HepG2 (cell line): ENCODE data around the gene HPS1. TPM values are rescaled to one million over a fixed set of nuclear protein-coding genes. Genes with fewer than 3 reads are reported as not detected.
A peak's percentile ranks its signal among the peaks of the same experiment; 100 is the strongest.

Experiments used
- ATAC-seq: fragments of 200-7000 bp; cut with Tn5 transposase; 3 replicates; pipeline ENCODE4 v1.9.1; 2020; ENCODE audit warnings: mild to moderate bottlenecking, moderate library complexity
- BruUV-seq: library from RNA; stranded (reverse); fragments of 400-500 nt; replicated peaks from 2 replicates; lab custom pipeline; 2021; lab: Mats Ljungman, UMichigan
- CTCF ChIA-PET: fragments of 300-600 bp; formaldehyde crosslinking; extraction: SDS; loops from one replicate; lab custom pipeline; 2021; ENCODE audit warnings: low total read pairs, inconsistent platforms, low intra/inter-chr PET ratio; lab: Yijun Ruan, JAX
- POLR2A ChIA-PET: fragments of 350-600 bp; sonication (Branson Sonifier 250); formaldehyde crosslinking; loops from one replicate; lab custom pipeline; 2020; ENCODE audit warnings: antibody characterized with exemption, inconsistent platforms; lab: Yijun Ruan, JAX
- DNase-seq: peaks from one replicate; pipeline ENCODE4 v3.0.0-alpha.2; 2015; ENCODE audit warnings: low spot score
- FAIRE-seq: peaks from 3 replicates; lab custom pipeline; 2011; peaks lifted over from hg19 to GRCh38; lab: Jason Lieb, UNC
- H2AFZ ChIP-seq: one replicate; pipeline ENCODE4 v1.6.1; 2011; ENCODE audit warnings: low read length, inconsistent platforms
- H3K27ac ChIP-seq: fragments of 300-600 bp; 3 replicates; pipeline ENCODE4 v1.8.0; 2011; ENCODE audit warnings: mixed run types, mild to moderate bottlenecking, mixed read lengths, low read length, inconsistent platforms; ENCODE audit not compliant: insufficient read depth; ENCODE audit errors: extremely low read length
- H3K27me3 ChIP-seq, 2 experiments: fragments of 200-600 bp in 1 of 2; 2 replicates in 1 of 2; 3 replicates in 1 of 2; pipeline versions ENCODE4 v1.6.0 to v1.8.0; 2011; ENCODE audit warnings: low read length in 2 of 2, mild to moderate bottlenecking in 2 of 2, moderate library complexity in 2 of 2, inconsistent platforms in 1 of 2; ENCODE audit not compliant: insufficient read depth in 2 of 2, control insufficient read depth in 1 of 2
- H3K36me3 ChIP-seq, 2 experiments: fragments of 200-600 bp in 1 of 2; replicated peaks in 1 of 2; 2 replicates in 1 of 2; 3 replicates in 1 of 2; pipeline versions ENCODE4 v1.5.1 to v1.8.0; 2011; ENCODE audit warnings: low read length in 2 of 2, inconsistent platforms in 1 of 2; ENCODE audit not compliant: insufficient read depth in 2 of 2, control insufficient read depth in 1 of 2
- H3K4me1 ChIP-seq: 2 replicates; pipeline ENCODE4 v1.5.1; 2012; ENCODE audit warnings: low read length, inconsistent platforms; ENCODE audit not compliant: insufficient read depth
- H3K4me2 ChIP-seq: 2 replicates; pipeline ENCODE4 v1.6.0; 2011; ENCODE audit warnings: low read depth, low read length, inconsistent platforms
- H3K4me3 ChIP-seq, 3 experiments: fragments of 200-600 bp in 1 of 3; sonication (generic), shearing (Covaris generic) in 1 of 3; replicated peaks in 1 of 3; 2 replicates each; pipeline ENCODE4 v1.5.1; 2011 to 2016; ENCODE audit warnings: low read length in 3 of 3, inconsistent platforms in 2 of 3, low read depth in 2 of 3, mild to moderate bottlenecking in 2 of 3, control low read depth in 1 of 3, mixed read lengths in 1 of 3; ENCODE audit not compliant: insufficient read depth in 1 of 3
- H3K79me2 ChIP-seq: one replicate; pipeline ENCODE4 v1.6.1; 2011; ENCODE audit warnings: low read length, inconsistent platforms; ENCODE audit not compliant: insufficient read depth
- H3K9ac ChIP-seq: 2 replicates; pipeline ENCODE4 v1.6.0; 2011; ENCODE audit warnings: mild to moderate bottlenecking, low read depth, low read length, inconsistent platforms; ENCODE audit not compliant: insufficient read depth
- H3K9me3 ChIP-seq: 2 replicates; pipeline ENCODE4 v1.5.1; 2012; ENCODE audit warnings: mild to moderate bottlenecking, low read length
- H4K20me1 ChIP-seq: 2 replicates; pipeline ENCODE4 v1.6.0; 2011; ENCODE audit warnings: inconsistent platforms, mild to moderate bottlenecking, low read length, moderate library complexity; ENCODE audit not compliant: insufficient read depth
- ATF7-NPFF ChIP-seq: sonication (generic); formaldehyde crosslinking; IDR thresholded peaks from 2 replicates; pipeline ENCODE4 v1.8.1; 2023; ENCODE audit warnings: mild to moderate bottlenecking, low read depth, missing genetic modification reagents, moderate library complexity
- BORCS8-MEF2B ChIP-seq: sonication (generic); formaldehyde crosslinking; IDR thresholded peaks from 2 replicates; pipeline ENCODE4 v1.8.0; 2022; ENCODE audit warnings: mild to moderate bottlenecking, missing genetic modification reagents
- EP300 ChIP-seq, 3 experiments: sonication (generic) in 1 of 3; formaldehyde crosslinking in 1 of 3; IDR thresholded peaks; 2 replicates each; pipeline versions ENCODE4 v1.5.1 to v1.6.1; 2011 to 2020; ENCODE audit warnings: low read depth in 2 of 3, low read length in 2 of 3, borderline replicate concordance in 1 of 3, improper control_type of control experiment in 1 of 3, mild to moderate bottlenecking in 1 of 3, missing genetic modification reagents in 1 of 3, moderate library complexity in 1 of 3
- FOXA3 ChIP-seq: IDR thresholded peaks from 2 replicates; pipeline ENCODE4 v1.6.1; 2016; ENCODE audit warnings: missing genetic modification reagents, missing compliant biosample characterization
- HNRNPUL1 ChIP-seq: fragments of 200-400 bp; formaldehyde crosslinking; IDR thresholded peaks from 2 replicates; pipeline ENCODE4 v1.6.1; 2017; ENCODE audit warnings: low read depth, mild to moderate bottlenecking, low read length, moderate library complexity
- HOXA5 ChIP-seq: sonication (generic); formaldehyde crosslinking; IDR thresholded peaks from 2 replicates; pipeline ENCODE4 v1.4.0; 2020; ENCODE audit warnings: missing genetic modification reagents
- MXI1 ChIP-seq: IDR thresholded peaks from 3 replicates; pipeline ENCODE4 v1.6.1; 2012; ENCODE audit warnings: low read depth, low read length, inconsistent platforms, borderline replicate concordance
- PCBP1 ChIP-seq: fragments of 200-400 bp; formaldehyde crosslinking; IDR thresholded peaks from 2 replicates; pipeline ENCODE4 v1.6.1; 2017; ENCODE audit warnings: mild to moderate bottlenecking, low read depth, low read length, borderline replicate concordance
- RFX5 ChIP-seq: IDR thresholded peaks from 2 replicates; pipeline ENCODE4 v1.6.1; 2011; ENCODE audit warnings: low read depth, low read length, improper control_type of control experiment
- SSRP1 ChIP-seq: IDR thresholded peaks from 2 replicates; pipeline ENCODE4 v1.6.1; 2016; ENCODE audit warnings: control low read depth
- ZBED4 ChIP-seq: sonication (generic); formaldehyde crosslinking; IDR thresholded peaks from 2 replicates; pipeline ENCODE4 v1.4.0; 2020; ENCODE audit warnings: missing genetic modification reagents, borderline replicate concordance
- ZBTB42 ChIP-seq: sonication (generic); formaldehyde crosslinking; IDR thresholded peaks from 2 replicates; pipeline ENCODE4 v1.5.0; 2020; ENCODE audit warnings: mild to moderate bottlenecking, missing genetic modification reagents
- ZNF326 ChIP-seq: sonication (generic); formaldehyde crosslinking; IDR thresholded peaks from 2 replicates; pipeline ENCODE4 v1.4.0; 2020; ENCODE audit warnings: missing genetic modification reagents, borderline replicate concordance
- ZNF350 ChIP-seq: sonication (generic); formaldehyde crosslinking; IDR thresholded peaks from 2 replicates; pipeline ENCODE4 v1.4.0; 2020; ENCODE audit warnings: mild to moderate bottlenecking, low read depth, missing genetic modification reagents, borderline replicate concordance
- ZNF446 ChIP-seq: sonication (generic); formaldehyde crosslinking; IDR thresholded peaks from 2 replicates; pipeline ENCODE4 v1.5.0; 2020; ENCODE audit warnings: mild to moderate bottlenecking, missing genetic modification reagents
- ZNF687 ChIP-seq: sonication (generic); formaldehyde crosslinking; IDR thresholded peaks from 2 replicates; pipeline ENCODE4 v1.5.1; 2020; ENCODE audit warnings: mild to moderate bottlenecking, missing genetic modification reagents, moderate library complexity
- WGBS: methylation state at CpG from one replicate; pipeline ENCODE4 v1.1.6; 2017; ENCODE audit warnings: low lambda C conversion rate; 5-methylcytosine and 5-hydroxymethylcytosine counted together
- in situ Hi-C: cut with HindIII; loops from 2 replicates; pipeline ENCODE4 v1.10.0; 2017; ENCODE audit warnings: low pct_unique_long_range_greater_than_20kb; ENCODE audit not compliant: extremely low pct_ligation_motif_present
- intact Hi-C: fragments of 100-400 bp; cut with micrococcal nuclease; formaldehyde crosslinking; loops from one replicate; pipeline ENCODE4 v1.10.0; 2022; ENCODE audit not compliant: unreplicated experiment
- polyA plus RNA-seq, 8 experiments: library from polyadenylated mRNA; depleted of rRNA in 3 of 8; stranded (reverse) in 7 of 8; unstranded in 1 of 8; fragments of >200 nt; fragmentation: Illumina TruSeq in 4 of 8; extraction: Trizol in 4 of 8; gene quantifications; 2 replicates each; pipeline versions ENCODE4 v1.2.1 to v1.2.3, GENCODE V29; 2011 to 2016; ENCODE audit warnings: low read depth in 4 of 8, missing spikeins in 1 of 8, mixed read lengths in 1 of 8; ENCODE audit not compliant: insufficient read depth in 1 of 8
- total RNA-seq, 5 experiments: library from RNA; depleted of rRNA; stranded (reverse); fragments of >200 nt; fragmentation: Illumina TruSeq; extraction: Trizol; gene quantifications; 2 replicates each; pipeline ENCODE4 v1.2.3, GENCODE V29; 2016; ENCODE audit warnings: low read depth in 1 of 5

Gene HPS1
- total and polyA plus RNA-seq, 2 of the 13 experiments (the other 11 are each of a cell fraction or from before 2014, with no cell fraction given): 24.6 to 25.8 TPM

- no peaks in the 10 kb centered on the region for H3K9me3 ChIP-seq
- intact Hi-C loops: loop anchor here (10.0 kb wide), 1 partner anchor 404 kb away; no protein-coding TSS in a partner anchor
- in situ Hi-C loops: loop anchor here (25.0 kb wide), 1 partner anchor 576 kb away; no protein-coding TSS in a partner anchor
- ChIA-PET CTCF (no interaction called here), POLR2A (interaction anchor here (1.3 kb wide), 3 partner anchors 14 to 46 kb away, joined by 3 to 5 read pairs (median 4); partner anchors contain the start of genes HPS1 and PYROXD2)
- FAIRE-seq (no peak), DNase-seq (peak; percentile 77), ATAC-seq (peak; percentile 91)
- no peaks in the 10 kb centered on the region for H3K36me3 ChIP-seq
- H3K9ac ChIP-seq: no peak overlapping the region
- no peak overlapping the region for H3K4me3 ChIP-seq
- peaks cover 0 to 1% of the 10 kb centered on the region in 2 experiments; a peak in 2 of 5 replicates for H3K27me3 ChIP-seq
- H3K4me2 ChIP-seq: no peak overlapping the region
- no peak overlapping the region for H2AFZ ChIP-seq
- 26% methylated on average over 3 of the region's 3 CpGs for WGBS
- H4K20me1 ChIP-seq: no peaks in the 10 kb centered on the region
- peaks cover 14% of the 10 kb centered on the region; the same call in 1 of the 2 replicates for H3K4me1 ChIP-seq
- no peaks in the 10 kb centered on the region for H3K79me2 ChIP-seq
- H3K27ac ChIP-seq: no peak overlapping the region
- BruUV-seq: no TSS peak
- TF ChIP-seq ZBTB42 (CRISPR knock-in tag) (no peak), ZBED4 (CRISPR knock-in tag) (peak; percentile 81; the same call in 1 of the 2 replicates), ZNF326 (CRISPR knock-in tag) (no peak), ATF7-NPFF (CRISPR knock-in tag) (no peak), FOXA3 (CRISPR knock-in tag) (peak; percentile 88), ZNF350 (CRISPR knock-in tag) (no peak), ZNF687 (CRISPR knock-in tag) (no peak), RFX5 (no peak), HNRNPUL1 (no peak), MXI1 (peak; percentile 84; the same call in 2 of the 3 replicates), PCBP1 (no peak), BORCS8-MEF2B (CRISPR knock-in tag) (no peak), EP300 (IDR thresholded peaks at IDR 0.05; ENCODE audit: low read depth in 2 of 2, low read length in 2 of 2) (peak in 1 of 2 experiments; percentile 60; a peak in 1 of 4 replicates), EP300 (CRISPR knock-in tag; IDR thresholded peaks at IDR 0.05; ENCODE audit: borderline replicate concordance) (0 out of 2 replicates have a peak, but pooled peaks have one; percentile 23), SSRP1 (CRISPR knock-in tag) (no peak), ZNF446 (CRISPR knock-in tag) (no peak), HOXA5 (CRISPR knock-in tag) (no peak)
Measured at GRCh38 chr10:98460837-98461499, 14.2 kb upstream of the HPS1 start.
